ENCODE data around the gene SLC12A9. TPM values are rescaled to one million over a fixed set of nuclear protein-coding genes. Genes with fewer than 3 reads are reported as not detected.

Gene SLC12A9
- total RNA-seq, 1 experiment from 2014 or later: 24.6 TPM

GRCh38 chr7:100806276-100806675 is 46.2 kb upstream of the SLC12A9 start:
- TF ChIP-seq CBX3 (IDR thresholded peaks at IDR 0.05; ENCODE audit: low read depth) (no peak), CEBPB (IDR thresholded peaks at IDR 0.05; ENCODE audit: low read depth) (no peak), TCF7L2 (IDR thresholded peaks at IDR 0.05; ENCODE audit: borderline replicate concordance, extremely low read depth, insufficient read depth, insufficient read length) (no peak), POLR2A (IDR thresholded peaks at IDR 0.05; ENCODE audit: borderline replicate concordance, extremely low read depth, insufficient read depth, insufficient read length) (no peak), EZH2 (IDR thresholded peaks at IDR 0.05) (no peak), CTCF (IDR thresholded peaks at IDR 0.05 in 2 of 3, conservative IDR thresholded peaks at IDR 0.05 in 1 of 3; ENCODE audit: borderline replicate concordance in 1 of 3, insufficient read depth in 1 of 3, low read depth in 2 of 3, low read length in 2 of 3) (no peak), EZH2phosphoT487 (IDR thresholded peaks at IDR 0.05; ENCODE audit: borderline replicate concordance) (no peak), RAD21 (IDR thresholded peaks at IDR 0.05; ENCODE audit: low read depth) (no peak), FOSL1 (IDR thresholded peaks at IDR 0.05; ENCODE audit: low read depth) (no peak), SRF (IDR thresholded peaks at IDR 0.05; ENCODE audit: low read depth) (no peak), POLR2AphosphoS5 (IDR thresholded peaks at IDR 0.05; ENCODE audit: low read depth, low read length) (no peak), ZNF274 (IDR thresholded peaks at IDR 0.05; ENCODE audit: low read depth, low read length) (no peak), ZFX (IDR thresholded peaks at IDR 0.05) (no peak)
- TF ChIP-seq, protein P1, sequence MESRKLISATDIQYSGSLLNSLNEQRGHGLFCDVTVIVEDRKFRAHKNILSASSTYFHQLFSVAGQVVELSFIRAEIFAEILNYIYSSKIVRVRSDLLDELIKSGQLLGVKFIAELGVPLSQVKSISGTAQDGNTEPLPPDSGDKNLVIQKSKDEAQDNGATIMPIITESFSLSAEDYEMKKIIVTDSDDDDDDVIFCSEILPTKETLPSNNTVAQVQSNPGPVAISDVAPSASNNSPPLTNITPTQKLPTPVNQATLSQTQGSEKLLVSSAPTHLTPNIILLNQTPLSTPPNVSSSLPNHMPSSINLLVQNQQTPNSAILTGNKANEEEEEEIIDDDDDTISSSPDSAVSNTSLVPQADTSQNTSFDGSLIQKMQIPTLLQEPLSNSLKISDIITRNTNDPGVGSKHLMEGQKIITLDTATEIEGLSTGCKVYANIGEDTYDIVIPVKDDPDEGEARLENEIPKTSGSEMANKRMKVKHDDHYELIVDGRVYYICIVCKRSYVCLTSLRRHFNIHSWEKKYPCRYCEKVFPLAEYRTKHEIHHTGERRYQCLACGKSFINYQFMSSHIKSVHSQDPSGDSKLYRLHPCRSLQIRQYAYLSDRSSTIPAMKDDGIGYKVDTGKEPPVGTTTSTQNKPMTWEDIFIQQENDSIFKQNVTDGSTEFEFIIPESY (IDR thresholded peaks at IDR 0.05; ENCODE audit: extremely low read depth, insufficient replicate concordance, low read length): no peak
- TF ChIP-seq, protein P2, sequence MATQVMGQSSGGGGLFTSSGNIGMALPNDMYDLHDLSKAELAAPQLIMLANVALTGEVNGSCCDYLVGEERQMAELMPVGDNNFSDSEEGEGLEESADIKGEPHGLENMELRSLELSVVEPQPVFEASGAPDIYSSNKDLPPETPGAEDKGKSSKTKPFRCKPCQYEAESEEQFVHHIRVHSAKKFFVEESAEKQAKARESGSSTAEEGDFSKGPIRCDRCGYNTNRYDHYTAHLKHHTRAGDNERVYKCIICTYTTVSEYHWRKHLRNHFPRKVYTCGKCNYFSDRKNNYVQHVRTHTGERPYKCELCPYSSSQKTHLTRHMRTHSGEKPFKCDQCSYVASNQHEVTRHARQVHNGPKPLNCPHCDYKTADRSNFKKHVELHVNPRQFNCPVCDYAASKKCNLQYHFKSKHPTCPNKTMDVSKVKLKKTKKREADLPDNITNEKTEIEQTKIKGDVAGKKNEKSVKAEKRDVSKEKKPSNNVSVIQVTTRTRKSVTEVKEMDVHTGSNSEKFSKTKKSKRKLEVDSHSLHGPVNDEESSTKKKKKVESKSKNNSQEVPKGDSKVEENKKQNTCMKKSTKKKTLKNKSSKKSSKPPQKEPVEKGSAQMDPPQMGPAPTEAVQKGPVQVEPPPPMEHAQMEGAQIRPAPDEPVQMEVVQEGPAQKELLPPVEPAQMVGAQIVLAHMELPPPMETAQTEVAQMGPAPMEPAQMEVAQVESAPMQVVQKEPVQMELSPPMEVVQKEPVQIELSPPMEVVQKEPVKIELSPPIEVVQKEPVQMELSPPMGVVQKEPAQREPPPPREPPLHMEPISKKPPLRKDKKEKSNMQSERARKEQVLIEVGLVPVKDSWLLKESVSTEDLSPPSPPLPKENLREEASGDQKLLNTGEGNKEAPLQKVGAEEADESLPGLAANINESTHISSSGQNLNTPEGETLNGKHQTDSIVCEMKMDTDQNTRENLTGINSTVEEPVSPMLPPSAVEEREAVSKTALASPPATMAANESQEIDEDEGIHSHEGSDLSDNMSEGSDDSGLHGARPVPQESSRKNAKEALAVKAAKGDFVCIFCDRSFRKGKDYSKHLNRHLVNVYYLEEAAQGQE (IDR thresholded peaks at IDR 0.05; ENCODE audit: low read depth): no peak
- no peaks in the 10 kb centered on the region for H3K27me3 ChIP-seq (ENCODE audit: insufficient read depth, low read length)
- RAD21 ChIA-PET (ENCODE audit: low non-redundant PET in 1 of 2, low total read pairs in 2 of 2, uncharacterized antibody in 2 of 2, unreplicated experiment in 2 of 2): no interaction called here
- BruUV-seq (replicated peaks): no TSS peak
- POLR2A ChIA-PET: no interaction called here
- H3K9me3 ChIP-seq (ENCODE audit: control insufficient read depth in 1 of 2, insufficient read depth in 1 of 2, low read depth in 1 of 2, low read length in 2 of 2): no peaks in the 10 kb centered on the region
- intact Hi-C loops (cut with micrococcal nuclease): no loop called here
- no peaks in the 10 kb centered on the region for H3K9me2 ChIP-seq (ENCODE audit: insufficient read depth)
- no peaks in the 10 kb centered on the region for H3K79me2 ChIP-seq (ENCODE audit: insufficient read depth, low read length)
- peaks cover 26 to 35% of the 10 kb centered on the region in 2 experiments; a peak in 3 of 4 replicates for H3K36me3 ChIP-seq (ENCODE audit: control insufficient read depth in 1 of 2, insufficient read depth in 2 of 2, low read length in 2 of 2)
- H3K4me1 ChIP-seq (ENCODE audit: control insufficient read depth in 1 of 2, insufficient read depth in 2 of 2, low read length in 2 of 2): peaks cover 25 to 27% of the 10 kb centered on the region in 2 experiments
- CTCF ChIA-PET: interaction anchor here (1.2 kb wide), 1 partner anchor 21 kb away, joined by 3 read pairs; the partner anchor contains the start of gene EPHB4
- no peak overlapping the region for H2AFZ ChIP-seq (ENCODE audit: low read depth, low read length, poor library complexity, severe bottlenecking)
- ATAC-seq (no peak), DNase-seq (ENCODE audit: low read depth, low spot score) (no peak)
- H3K4me2 ChIP-seq (ENCODE audit: low read length): no peak overlapping the region
- no peak overlapping the region for H3K27ac ChIP-seq (ENCODE audit: low read depth, low read length)
- H3K4me3 ChIP-seq (replicated peaks in 1 of 2; ENCODE audit: low read depth in 1 of 2, low read length in 2 of 2): no peak overlapping the region
- no peak overlapping the region for H3K9ac ChIP-seq (ENCODE audit: low read length)
- H4K20me1 ChIP-seq (ENCODE audit: insufficient read depth): no peaks in the 10 kb centered on the region
